ACC112 (cell line): ENCODE results near the gene C3orf38.
A peak's percentile ranks its signal among the peaks of the same experiment; 100 is the strongest.
"Not testable (repeated sequence)": the region's sequence is repeated elsewhere in the genome, so short reads cannot be mapped to it uniquely, and the experiment has no call there.

Experiments used
- H2AFZ ChIP-seq: fragments of 200-600 bp; sonication (generic); one replicate; pipeline ENCODE4 v1.6.0; 2017; ENCODE audit warnings: antibody characterized with exemption, low read length; ENCODE audit not compliant: unreplicated experiment
- H3K27ac ChIP-seq: fragments of 200-600 bp; sonication (generic); 2 replicates; pipeline ENCODE4 v1.5.1; 2014; ENCODE audit warnings: low read depth, mild to moderate bottlenecking, antibody characterized with exemption, low read length, moderate library complexity
- H3K27me3 ChIP-seq: fragments of 200-600 bp; sonication (generic); 2 replicates; pipeline ENCODE4 v1.6.1; 2014; ENCODE audit warnings: mild to moderate bottlenecking, antibody characterized with exemption, low read length, moderate library complexity, mixed read lengths; ENCODE audit not compliant: insufficient read depth
- H3K36me3 ChIP-seq: fragments of 200-600 bp; sonication (generic); 2 replicates; pipeline ENCODE4 v1.6.1; 2016; ENCODE audit warnings: mild to moderate bottlenecking, antibody characterized with exemption, low read length, moderate library complexity, mixed read lengths; ENCODE audit not compliant: insufficient read depth
- H3K4me1 ChIP-seq: fragments of 200-600 bp; sonication (generic); one replicate; pipeline ENCODE4 v1.6.1; 2016; ENCODE audit warnings: low read length, mixed read lengths; ENCODE audit not compliant: insufficient read depth, unreplicated experiment, control insufficient read depth
- H3K4me3 ChIP-seq: fragments of 200-600 bp; sonication (generic); 2 replicates; pipeline ENCODE4 v1.5.1; 2014; ENCODE audit warnings: mild to moderate bottlenecking, low read depth, low read length
- H3K79me2 ChIP-seq: fragments of 200-600 bp; sonication (generic); one replicate; pipeline ENCODE4 v1.6.0; 2016; ENCODE audit warnings: low read length; ENCODE audit not compliant: control insufficient read depth, unreplicated experiment, insufficient read depth

C3orf38 gene

DNA sequence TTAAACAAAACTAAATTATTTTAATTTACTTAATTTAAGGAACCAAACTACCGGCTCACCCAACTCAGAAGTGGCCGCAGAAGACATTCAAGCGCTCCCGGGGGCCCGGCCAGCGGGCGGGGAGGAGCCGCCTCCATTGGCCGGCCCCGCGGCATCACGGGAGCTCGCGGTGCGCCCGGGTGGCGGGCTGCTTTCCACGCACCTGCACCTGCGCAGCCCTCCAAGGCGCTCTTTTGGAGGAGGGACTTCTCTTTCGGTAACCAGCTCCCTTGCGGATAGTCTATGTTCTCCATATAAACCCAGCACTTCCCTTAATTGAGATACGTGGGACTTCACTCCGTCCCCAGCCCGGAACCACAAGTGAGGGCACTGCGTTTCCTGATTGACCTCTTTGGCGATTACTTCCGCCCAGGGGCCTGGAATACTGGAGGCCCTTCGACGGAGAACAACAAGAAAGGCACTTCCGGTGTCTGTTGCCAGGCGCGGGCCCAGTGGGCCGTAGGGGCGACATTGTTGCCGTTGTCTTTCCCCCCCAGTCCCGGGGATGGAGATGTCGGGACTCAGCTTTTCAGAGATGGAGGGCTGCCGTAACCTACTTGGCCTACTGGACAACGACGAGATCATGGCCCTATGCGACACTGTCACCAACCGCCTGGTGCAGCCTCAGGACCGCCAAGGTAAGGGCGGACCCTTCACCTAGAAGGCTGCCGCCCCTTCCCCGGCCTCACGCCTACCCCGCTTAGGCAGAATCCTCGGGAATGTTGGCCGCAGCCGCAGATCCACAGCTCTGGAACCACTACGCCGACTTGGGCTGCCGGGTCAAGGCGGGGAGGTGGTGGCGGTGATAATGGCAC is at the start of gene C3orf38:
C3orf38 (plus strand) TSS at position 451 of the 854 bp plus-strand sequence; CDS start at position 545, 94 bp downstream.
- Histone ChIP-seq H3K27ac (peak within 1 kb of the TSS; percentile 79), H3K36me3 (peaks cover 10% of the 10 kb centered on the region), H3K27me3 (no peaks in the 10 kb centered on the region), H3K4me3 (peak within 1 kb of the TSS; percentile 97), H3K4me1 (peaks cover 29% of the 10 kb centered on the region), H2AFZ (peak within 1 kb of the TSS; percentile 94), H3K79me2 (peaks cover 86% of the 10 kb centered on the region)

DNA sequence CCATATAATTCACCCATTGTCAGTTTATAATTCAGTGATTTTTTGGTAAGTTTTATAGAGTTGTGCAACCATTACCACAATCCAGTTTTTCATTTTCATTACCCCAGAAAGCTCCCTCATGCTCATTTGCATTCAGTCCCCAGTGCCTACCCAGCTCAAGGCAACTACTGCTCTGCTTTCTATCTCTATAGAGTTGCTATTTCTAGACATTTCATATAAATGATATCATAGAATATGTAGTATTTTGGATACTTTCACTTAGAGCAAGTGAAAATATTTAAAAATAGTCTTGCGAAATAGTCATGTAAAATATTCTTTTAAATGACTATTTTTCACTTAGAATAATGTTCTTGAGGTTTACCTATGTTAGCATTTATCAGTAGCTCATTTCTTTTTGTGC is 48.6 kb upstream of the C3orf38 start:
- no peak overlapping the region for H2AFZ ChIP-seq
- no peak overlapping the region for H3K4me3 ChIP-seq
- H3K36me3 ChIP-seq, result peaks cover 27% of the 10 kb centered on the region
- peaks cover 13% of the 10 kb centered on the region for H3K4me1 ChIP-seq
- H3K27me3 ChIP-seq, result no peaks in the 10 kb centered on the region
- no peak overlapping the region for H3K27ac ChIP-seq
- peaks cover 18% of the 10 kb centered on the region for H3K79me2 ChIP-seq

DNA sequence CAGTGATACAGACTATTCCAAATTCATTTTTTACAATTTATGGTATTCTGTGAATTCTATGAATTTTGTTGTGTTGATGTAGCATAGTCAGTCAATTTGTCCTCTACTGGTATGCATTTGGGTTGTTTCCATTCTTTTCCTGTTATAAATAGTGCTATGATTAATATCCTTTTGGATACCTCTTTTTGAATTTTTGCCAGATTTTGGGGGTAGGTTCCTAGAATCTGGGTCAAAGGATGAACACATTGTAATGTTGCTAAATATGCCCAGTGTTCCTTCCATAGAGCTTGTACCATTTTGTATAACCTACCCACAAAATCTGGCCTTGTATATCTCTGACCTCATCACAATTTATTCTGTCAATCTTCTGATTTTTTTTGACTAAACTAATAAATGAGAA is 44.4 kb upstream of the C3orf38 start:
- Histone ChIP-seq H3K79me2 (peaks cover 45% of the 10 kb centered on the region), H2AFZ (no peak overlapping the region), H3K27ac (no peak overlapping the region), H3K4me1 (peaks cover 18% of the 10 kb centered on the region), H3K36me3 (peaks cover 17% of the 10 kb centered on the region), H3K27me3 (no peaks in the 10 kb centered on the region), H3K4me3 (no peak overlapping the region)

DNA sequence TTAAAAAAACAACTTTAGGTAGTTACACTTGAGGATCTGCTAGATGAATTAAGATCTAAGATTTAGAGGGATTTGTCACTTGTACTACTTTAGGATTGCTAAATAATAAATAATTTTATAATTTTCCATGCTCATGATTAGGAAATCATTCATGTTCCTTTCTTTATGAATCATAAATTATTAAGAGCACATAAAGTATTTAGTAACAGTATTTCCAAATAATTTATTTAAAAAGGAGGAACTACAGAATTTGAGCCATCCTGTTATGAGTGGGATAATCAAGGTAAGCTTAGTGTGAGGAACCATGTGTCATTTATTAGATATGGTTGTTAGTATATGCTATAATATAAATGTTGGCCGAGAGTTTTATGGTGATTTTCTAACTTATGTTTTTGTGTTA is 37.5 kb upstream of the C3orf38 start:
- H3K27ac ChIP-seq, result no peak overlapping the region
- 0 out of 2 replicates have a peak, but pooled peaks cover 1% of the 10 kb centered on the region for H3K36me3 ChIP-seq
- no peak overlapping the region for H3K4me3 ChIP-seq
- H3K79me2 ChIP-seq, result peaks cover 35% of the 10 kb centered on the region
- H3K4me1 ChIP-seq, result peaks cover 14% of the 10 kb centered on the region
- no peaks in the 10 kb centered on the region for H3K27me3 ChIP-seq
- no peak overlapping the region for H2AFZ ChIP-seq

DNA sequence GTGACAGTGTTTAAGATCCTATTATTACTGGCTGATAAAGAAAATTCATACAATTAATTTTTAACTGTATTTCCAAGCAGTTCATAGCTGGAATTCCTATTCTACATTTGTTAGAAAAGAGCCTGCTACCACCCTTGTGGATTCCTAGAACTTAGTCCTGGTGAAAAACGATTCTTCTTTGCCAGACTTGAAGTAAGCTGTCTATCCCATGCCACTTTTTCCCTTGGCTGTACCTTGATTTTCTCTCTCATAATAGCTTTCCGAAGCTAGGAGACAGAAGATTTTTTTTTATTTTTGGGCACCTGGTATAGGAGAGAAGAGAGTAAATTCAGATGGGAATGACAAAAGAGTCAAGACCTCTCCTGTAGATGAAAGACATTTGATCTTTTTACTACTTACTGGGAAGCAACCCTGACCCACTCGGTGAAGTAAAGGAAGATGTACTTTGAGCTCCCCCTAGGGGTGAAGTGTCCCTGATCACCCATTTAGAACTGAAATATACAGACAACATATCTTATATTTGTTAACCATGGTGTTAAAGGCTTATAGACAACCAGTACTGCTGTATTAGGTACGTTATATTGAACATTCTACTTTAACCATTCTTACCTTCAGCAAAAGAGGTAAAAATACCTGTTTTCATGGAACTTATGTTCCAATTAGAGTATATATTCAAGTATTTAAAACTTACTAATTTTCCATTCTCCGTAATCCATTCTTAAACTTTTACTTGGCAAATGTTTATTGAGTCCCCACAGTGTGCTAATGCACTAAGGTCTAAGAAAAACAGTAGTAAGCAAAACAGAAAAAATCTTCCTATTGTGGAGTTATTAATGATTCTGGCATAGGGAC is 36.2 kb upstream of the C3orf38 start:
- Histone ChIP-seq H3K27ac (no peak overlapping the region; the same call in 1 of the 2 replicates), H3K4me3 (no peak overlapping the region), H3K79me2 (peaks cover 35% of the 10 kb centered on the region), H3K36me3 (0 out of 2 replicates have a peak, but pooled peaks cover 9% of the 10 kb centered on the region), H2AFZ (no peak overlapping the region), H3K4me1 (peaks cover 14% of the 10 kb centered on the region), H3K27me3 (no peaks in the 10 kb centered on the region)

DNA sequence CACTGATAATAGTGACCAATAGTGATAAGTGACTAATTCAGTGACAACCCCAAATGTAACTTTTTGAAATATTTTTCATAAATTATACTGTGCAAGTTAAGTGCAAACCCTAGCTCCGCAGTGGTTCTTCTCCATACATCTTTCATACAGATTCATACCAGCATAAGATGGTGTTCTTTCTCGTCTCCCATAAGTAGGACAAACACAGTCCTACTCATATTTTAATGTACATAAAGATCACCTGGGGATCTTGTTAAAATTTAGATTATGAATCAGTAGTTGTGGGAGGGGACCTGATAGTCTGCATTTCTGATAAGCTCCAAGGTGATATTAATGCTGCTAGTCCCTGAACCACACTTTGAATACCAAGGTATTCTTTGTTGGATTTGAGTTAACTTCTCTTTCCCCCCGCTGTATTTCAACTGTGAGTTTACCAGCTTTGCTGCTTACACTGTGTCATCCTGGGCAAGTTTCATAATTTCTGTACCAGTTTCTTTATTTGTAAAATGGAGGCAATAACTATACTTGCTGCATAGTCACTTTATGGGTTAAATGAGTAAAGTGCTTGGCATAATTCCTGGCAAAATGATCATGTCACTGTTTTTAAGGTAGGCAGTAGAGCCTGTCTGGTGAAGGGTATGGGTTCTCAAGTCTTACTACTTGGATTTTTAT is 34.7 kb upstream of the C3orf38 start:
- 0 out of 2 replicates have a peak, but pooled peaks cover 11% of the 10 kb centered on the region for H3K36me3 ChIP-seq
- no peak overlapping the region for H3K4me3 ChIP-seq
- H3K27me3 ChIP-seq, result no peaks in the 10 kb centered on the region
- H3K27ac ChIP-seq, result no peak overlapping the region
- peaks cover 27% of the 10 kb centered on the region for H3K79me2 ChIP-seq
- H2AFZ ChIP-seq, result no peak overlapping the region
- peaks cover 10% of the 10 kb centered on the region for H3K4me1 ChIP-seq

DNA sequence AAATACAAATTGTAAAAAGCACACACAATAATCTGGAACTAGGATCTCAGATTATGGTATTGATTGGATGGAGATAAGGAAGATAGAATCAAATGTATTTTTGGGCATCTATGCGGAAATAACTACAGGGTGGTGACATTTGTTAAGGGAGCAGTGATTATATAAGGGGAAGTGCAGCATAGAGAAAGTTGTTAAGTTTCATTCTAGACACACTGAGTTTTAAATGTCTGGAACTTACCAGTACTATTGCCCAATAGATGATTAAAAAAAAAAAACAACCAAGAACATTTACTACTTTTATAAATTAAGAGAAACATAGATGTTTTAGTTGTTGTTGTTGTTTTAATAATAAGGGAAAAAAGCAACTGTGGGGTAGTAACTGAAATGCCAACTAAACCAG is 32.1 kb upstream of the C3orf38 start:
- H3K79me2 ChIP-seq, result peaks cover 24% of the 10 kb centered on the region

DNA sequence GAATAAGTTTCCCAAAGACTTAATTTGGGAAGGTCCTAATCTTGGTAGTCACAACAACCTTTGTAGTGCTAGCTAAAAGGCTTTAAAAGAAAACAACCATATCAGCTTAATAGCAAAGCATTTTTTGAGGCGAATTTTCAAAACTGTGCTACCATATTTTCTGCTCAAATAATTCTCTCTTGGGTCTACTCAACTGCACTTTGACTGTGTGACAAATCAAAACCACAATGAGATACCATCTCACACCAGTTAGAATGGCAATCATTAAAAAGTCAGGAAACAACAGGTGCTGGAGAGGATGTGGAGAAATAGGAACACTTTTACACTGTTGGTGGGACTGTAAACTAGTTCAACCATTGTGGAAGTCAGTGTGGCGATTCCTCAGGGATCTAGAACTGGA is 31.2 kb upstream of the C3orf38 start:
- H3K4me3 ChIP-seq, H3K4me1 ChIP-seq, H2AFZ ChIP-seq, H3K27ac ChIP-seq, H3K27me3 ChIP-seq: not testable (repeated sequence)
- Histone ChIP-seq H3K79me2 (peaks cover 27% of the 10 kb centered on the region), H3K36me3 (0 out of 2 replicates have a peak, but pooled peaks cover 11% of the 10 kb centered on the region)

More for the DNA sequence above, 32.1 kb upstream of the C3orf38 start:
- Histone ChIP-seq H3K27me3 (no peaks in the 10 kb centered on the region), H3K4me1 (peaks cover 4% of the 10 kb centered on the region), H3K36me3 (0 out of 2 replicates have a peak, but pooled peaks cover 11% of the 10 kb centered on the region), H3K27ac (no peak overlapping the region), H3K4me3 (no peak overlapping the region), H2AFZ (no peak overlapping the region)

DNA sequence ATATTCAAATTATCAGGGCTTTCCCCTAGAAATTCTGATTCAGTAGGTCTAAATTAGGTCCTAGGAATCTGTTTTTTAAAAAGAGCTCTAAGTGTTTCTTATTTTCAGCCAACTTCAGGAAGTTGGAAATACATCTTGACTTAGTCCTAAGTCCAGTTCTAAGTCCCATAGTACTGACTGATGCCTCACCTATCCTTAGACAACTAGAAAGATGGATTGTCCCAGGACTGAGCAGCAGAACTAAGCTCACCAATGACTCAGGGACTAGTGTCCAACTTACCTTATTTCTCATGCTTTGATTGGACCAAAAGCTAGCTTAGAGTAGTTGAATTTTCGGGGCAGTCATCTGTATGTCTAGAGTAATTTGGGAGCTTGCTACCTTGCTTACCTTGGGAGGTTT is 26.2 kb upstream of the C3orf38 start:
- Histone ChIP-seq H3K4me3 (no peak overlapping the region), H3K36me3 (0 out of 2 replicates have a peak, but pooled peaks cover 1% of the 10 kb centered on the region), H3K27me3 (no peaks in the 10 kb centered on the region), H3K27ac (no peak overlapping the region), H3K79me2 (peaks cover 9% of the 10 kb centered on the region), H3K4me1 (no peaks in the 10 kb centered on the region), H2AFZ (no peak overlapping the region)

DNA sequence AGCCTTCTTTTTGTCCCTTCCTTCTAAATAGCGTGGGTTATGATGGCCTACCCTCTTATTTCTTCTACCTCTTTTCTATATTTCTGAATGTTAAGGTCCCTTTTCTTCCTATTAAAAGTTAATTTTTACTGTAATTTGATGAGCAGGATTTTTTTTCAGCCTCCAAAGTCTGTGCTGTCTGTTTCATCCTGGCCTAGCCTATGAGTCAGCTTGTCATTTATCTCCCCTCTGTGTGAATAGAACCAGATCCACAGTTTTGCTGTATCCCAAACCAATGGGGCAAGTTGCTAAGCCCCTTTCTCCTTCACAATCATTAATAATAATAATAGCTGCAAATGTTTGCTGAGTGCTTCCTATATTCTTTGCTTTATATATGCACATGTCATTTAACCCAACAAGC is 18.1 kb upstream of the C3orf38 start:
- H3K36me3 ChIP-seq, result peaks cover 10% of the 10 kb centered on the region; the same call in 1 of the 2 replicates
- H2AFZ ChIP-seq, result no peak overlapping the region
- H3K79me2 ChIP-seq, result peaks cover 4% of the 10 kb centered on the region
- H3K27ac ChIP-seq, result no peak overlapping the region
- H3K27me3 ChIP-seq, result no peaks in the 10 kb centered on the region
- no peak overlapping the region for H3K4me3 ChIP-seq
- H3K4me1 ChIP-seq, result peaks cover 11% of the 10 kb centered on the region
